GM18858 (cell line): ENCODE data around the gene CLGN.
A peak's percentile ranks its signal among the peaks of the same experiment; 100 is the strongest.
"Not testable (repeated sequence)": the region's sequence is repeated elsewhere in the genome, so short reads cannot be mapped to it uniquely, and the experiment has no call there.

Source experiments
- ATAC-seq: cut with Tn5 transposase; IDR thresholded peaks from one replicate; pipeline ENCODE4 v1.9.1; 2021; ENCODE audit not compliant: unreplicated experiment

CLGN gene, protein sequence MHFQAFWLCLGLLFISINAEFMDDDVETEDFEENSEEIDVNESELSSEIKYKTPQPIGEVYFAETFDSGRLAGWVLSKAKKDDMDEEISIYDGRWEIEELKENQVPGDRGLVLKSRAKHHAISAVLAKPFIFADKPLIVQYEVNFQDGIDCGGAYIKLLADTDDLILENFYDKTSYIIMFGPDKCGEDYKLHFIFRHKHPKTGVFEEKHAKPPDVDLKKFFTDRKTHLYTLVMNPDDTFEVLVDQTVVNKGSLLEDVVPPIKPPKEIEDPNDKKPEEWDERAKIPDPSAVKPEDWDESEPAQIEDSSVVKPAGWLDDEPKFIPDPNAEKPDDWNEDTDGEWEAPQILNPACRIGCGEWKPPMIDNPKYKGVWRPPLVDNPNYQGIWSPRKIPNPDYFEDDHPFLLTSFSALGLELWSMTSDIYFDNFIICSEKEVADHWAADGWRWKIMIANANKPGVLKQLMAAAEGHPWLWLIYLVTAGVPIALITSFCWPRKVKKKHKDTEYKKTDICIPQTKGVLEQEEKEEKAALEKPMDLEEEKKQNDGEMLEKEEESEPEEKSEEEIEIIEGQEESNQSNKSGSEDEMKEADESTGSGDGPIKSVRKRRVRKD

DNA sequence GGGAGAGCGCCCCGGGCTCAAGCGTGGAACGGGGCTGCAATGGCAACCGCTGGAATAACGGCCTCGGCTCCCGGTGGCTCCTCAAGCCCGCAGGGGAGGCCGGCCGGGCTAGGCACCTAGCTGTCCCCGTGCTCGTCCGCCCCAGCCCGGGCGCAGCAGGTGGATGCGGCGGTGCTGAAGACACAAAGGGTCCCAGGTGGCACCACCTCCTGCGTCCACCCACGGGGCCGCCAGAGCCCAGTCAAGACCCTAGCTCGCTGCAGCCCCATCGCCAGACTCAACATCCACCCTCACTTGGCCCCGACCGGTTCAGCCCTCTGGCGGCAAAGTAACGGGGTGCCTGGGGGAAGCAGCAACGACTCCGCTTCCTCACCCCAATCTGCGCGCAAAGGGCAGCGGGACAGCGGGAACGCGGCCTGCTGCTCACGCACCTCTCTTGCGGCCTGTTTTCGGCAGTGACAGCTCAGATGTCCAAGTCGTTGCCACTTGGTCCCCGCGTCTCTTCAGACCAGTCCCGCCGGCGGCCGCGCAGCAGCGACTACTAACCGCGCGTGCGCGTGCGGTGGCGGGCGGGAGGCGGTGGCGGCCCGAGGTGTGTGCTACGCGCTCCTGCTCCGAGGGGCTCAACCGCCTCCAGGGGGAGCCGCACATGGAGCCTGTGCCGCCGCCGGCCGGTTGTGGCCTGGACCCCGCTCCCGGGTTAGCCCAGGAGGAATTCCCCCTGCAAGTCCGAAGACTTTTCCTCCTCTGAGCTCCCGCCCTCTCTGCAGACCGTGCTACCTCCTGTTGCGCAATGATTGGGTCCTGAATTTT, at the start of gene CLGN:
Gene CLGN (minus strand): TSS at position 543 of the 813 bp plus-strand sequence. CDS start 14,570 bp downstream, outside the sequence.
- peak; percentile 78 for ATAC-seq

DNA sequence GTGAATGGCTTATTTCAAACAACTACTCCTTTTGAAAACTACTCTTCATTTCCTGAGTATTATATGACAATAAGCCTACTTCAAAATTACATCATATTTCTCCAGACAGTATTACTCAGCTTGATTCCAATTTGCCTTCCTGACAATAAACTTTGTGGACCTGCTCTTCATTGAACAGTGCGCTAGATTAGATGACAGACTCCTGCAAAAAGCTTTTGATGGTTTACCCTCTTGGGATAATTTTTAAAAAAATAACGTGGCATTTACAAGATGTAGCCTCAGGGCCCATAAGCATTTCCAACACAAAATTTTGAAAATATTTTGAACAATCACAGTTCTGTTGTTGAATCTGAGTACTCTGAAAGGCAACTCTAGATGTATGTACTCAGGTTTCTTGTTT, 44.7 kb upstream of the CLGN start:
- no peak for ATAC-seq

GRCh38 chr4:140469791-140470733, 42.6 kb upstream of the CLGN start:
- no peak for ATAC-seq

DNA sequence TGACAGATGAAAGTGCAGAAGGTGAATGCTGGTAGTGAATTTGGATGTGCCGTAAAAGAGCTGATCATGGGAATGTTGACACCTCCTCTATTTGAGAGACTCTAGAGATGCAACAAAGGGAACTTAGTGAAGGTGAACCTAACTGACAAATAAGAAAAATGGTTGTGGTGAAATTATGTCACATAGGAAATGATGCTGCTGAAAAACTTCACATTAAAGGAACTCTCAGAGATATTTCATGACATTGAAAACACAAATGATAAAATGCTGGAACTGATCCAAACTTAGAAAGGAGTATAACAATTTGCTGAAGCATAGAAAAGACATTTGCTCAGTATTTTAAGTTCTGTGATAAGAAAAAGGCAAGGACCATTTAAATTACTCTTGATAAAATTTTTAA, 38.7 kb upstream of the CLGN start:
- ATAC-seq: no peak

GRCh38 chr4:140463614-140464013, 36.2 kb upstream of the CLGN start:
- no peak for ATAC-seq

DNA sequence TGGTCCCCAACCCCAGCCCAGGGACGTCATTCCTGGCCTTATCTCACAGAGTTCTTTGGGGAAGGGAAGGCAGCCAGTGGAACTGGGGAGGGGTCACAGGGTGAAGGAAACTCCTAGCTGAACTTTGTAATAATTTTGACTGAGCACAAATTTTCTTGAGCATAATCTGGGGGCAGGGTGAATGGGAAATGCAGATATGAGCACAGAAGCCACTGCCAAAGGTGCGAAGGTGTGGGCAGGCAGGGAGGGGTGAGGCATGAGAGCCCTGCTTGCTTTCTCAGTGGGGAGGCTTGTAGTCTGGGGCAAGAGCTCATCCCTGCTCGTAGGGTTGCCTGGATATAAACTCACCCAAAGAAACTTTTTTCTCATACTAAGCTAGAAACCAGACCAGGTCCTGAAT, 35.7 kb upstream of the CLGN start:
- no peak for ATAC-seq

- ATAC-seq: no peak
Measured at GRCh38 chr4:140450352-140450751, 22.9 kb upstream of the CLGN start.

GRCh38 chr4:140448830-140449229, 21.4 kb upstream of the CLGN start:
- ATAC-seq: no peak

GRCh38 chr4:140448162-140448561, 20.7 kb upstream of the CLGN start:
- no peak for ATAC-seq

DNA sequence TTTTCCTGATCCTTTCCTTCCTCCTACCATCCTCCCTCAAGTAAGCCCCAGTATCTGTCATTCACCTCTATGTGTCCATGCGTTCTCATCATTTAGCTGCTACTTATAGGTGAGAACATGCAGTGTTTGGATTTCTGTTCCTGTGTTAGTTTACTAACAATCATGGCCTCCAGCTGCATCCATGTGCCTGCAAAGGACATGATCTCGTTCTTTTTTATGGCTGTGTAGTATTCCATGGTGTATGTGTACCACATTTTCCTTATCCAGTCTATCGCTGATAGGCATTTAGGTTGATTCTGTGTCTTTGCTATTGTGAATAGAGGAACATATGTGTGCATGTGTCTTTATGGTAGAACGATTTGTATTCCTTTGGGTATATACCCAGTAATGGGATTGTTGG, 16.9 kb upstream of the CLGN start:
- ATAC-seq: not testable (repeated sequence)

- ATAC-seq: no peak
Measured at GRCh38 chr4:140439644-140440142, 12.2 kb upstream of the CLGN start.

DNA sequence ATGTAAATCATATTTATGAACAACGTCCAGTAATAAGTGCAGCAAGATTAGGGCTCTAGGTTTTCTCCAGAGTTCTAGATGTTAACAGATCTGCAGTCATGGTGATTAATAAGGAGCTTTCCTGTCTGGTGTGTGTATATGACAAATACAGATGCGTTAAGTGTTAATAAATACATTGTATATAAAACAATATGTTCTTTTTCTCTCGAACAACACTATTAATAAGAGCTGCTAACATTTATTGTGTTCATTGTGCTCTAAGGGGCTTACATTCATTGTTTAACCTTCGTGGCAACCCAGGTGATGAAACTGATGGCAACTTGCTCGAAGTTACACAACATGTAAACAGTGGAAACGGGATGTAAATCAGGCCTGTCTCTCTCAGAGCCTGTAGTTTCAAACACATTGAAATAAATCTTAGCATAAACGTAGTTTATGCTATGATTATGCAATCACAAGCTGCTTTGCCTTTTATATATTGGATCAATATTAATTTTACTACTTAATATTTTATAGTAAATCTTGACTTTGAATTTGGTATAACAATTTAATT, 547 bp upstream of the CLGN start:
- ATAC-seq: no peak

DNA sequence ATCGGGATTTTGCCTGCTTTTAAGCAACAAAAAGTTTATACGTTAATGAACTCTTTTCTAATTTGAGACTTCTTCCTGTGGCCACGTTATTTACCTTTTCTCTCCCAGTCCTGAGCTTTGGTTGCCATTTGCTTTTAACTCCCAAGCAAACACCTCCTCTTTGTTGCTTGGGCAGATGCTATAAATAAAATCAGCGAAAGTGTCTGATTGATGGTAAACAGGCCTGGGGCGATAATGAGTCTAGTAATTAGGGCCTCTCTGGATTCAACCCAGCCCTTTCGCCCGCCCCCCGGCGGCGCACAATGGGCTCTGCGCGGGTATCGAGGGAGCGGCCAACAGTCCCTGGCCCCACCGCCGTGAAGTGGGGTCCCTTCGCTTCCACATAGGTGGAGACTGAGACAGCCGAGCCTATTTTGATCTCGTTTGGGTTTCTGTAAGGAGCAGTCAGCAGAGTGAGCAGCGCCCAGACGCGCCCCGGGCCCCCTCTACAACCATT, 790 bp downstream of the CLGN start:
- ATAC-seq: no peak

- no peak for ATAC-seq
Measured at GRCh38 chr4:140423106-140423505, 4.3 kb downstream of the CLGN start.

GRCh38 chr4:140413130-140413969, 14.1 kb downstream of the CLGN start:
- ATAC-seq: not testable (repeated sequence)

DNA sequence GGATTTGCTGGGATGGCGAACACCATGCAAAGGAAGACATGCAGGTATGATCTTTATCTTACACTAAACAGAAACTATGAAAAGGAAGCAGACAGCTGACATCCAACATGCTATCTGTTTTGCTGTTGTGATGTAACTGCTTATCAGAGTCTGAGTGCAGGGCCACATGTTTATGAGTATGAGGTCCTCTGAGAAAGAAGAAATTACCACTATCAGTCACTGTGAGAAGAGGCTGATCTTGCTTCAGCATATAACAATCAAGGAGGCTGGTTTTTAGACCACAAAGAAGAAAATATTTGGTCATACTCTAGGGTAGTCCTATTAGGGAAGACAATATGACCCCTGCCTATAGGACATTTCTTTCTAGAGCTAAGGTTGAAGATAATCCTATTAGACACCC, 18.5 kb downstream of the CLGN start:
- no peak for ATAC-seq

- no peak for ATAC-seq
Measured at GRCh38 chr4:140406292-140406691, 21.2 kb downstream of the CLGN start.

DNA sequence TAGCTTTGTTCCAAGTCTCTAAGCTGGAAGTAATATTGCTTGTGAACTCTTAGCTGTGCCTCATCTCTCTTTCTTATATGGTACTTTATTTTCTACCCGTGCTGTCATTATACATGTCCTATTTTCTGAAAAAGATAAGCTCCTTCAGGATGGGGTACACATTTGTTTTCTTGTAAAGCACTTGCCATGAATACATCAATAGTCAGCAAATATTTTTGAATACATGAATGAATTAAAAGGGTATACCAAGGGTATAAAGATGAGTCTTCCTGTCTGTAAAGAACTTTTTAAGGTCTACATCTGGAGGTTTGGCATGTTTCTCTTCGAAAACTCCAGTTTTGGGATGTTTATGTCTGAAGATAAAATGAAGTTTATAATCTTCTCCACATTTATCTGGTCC, 27.3 kb downstream of the CLGN start:
- ATAC-seq: no peak

GRCh38 chr4:140395668-140396067, 31.8 kb downstream of the CLGN start:
- ATAC-seq: no peak
